Endothelial cell of umbilical vein (primary cell): ENCODE data around the gene INTU. TPM values are rescaled to one million over a fixed set of nuclear protein-coding genes. Genes with fewer than 3 reads are reported as not detected.

ENCODE experiments used
- BruUV-seq: library from RNA; stranded (reverse); fragments of 400-500 nt; replicated peaks from 2 replicates; lab custom pipeline; 2021; lab: Mats Ljungman, UMichigan
- CTCF ChIA-PET: fragments of 300-600, 350-600 bp; sonication (Branson Sonifier 250); formaldehyde crosslinking; loops from one replicate; lab custom pipeline; 2021; ENCODE audit warnings: antibody characterized with exemption, inconsistent platforms; lab: Charles Lee
- POLR2A ChIA-PET: fragments of 300-600, 350-600 bp; sonication (Branson Sonifier 250); formaldehyde crosslinking; loops from one replicate; lab custom pipeline; 2021; ENCODE audit warnings: antibody characterized with exemption, inconsistent platforms; lab: Charles Lee
- DNase-seq: peaks from one replicate; pipeline ENCODE4 v3.0.0-alpha.2; 2011; ENCODE audit warnings: low read depth, low spot score
- FAIRE-seq: peaks from 2 replicates; lab custom pipeline; 2011; peaks lifted over from hg19 to GRCh38; lab: Jason Lieb, UNC
- H2AFZ ChIP-seq: 2 replicates; pipeline ENCODE4 v1.6.0; 2012; ENCODE audit warnings: low read depth, low read length, control low read depth, inconsistent platforms
- H3K27ac ChIP-seq: 2 replicates; pipeline ENCODE4 v1.5.1; 2011; ENCODE audit warnings: low read depth, mild to moderate bottlenecking, control low read depth, low read length, moderate library complexity; ENCODE audit not compliant: insufficient read depth
- H3K27me3 ChIP-seq, 2 experiments: 2 replicates each; pipeline versions ENCODE4 v1.6.0 to v1.6.1; 2011; ENCODE audit warnings: low read length in 2 of 2, mixed read lengths in 1 of 2; ENCODE audit not compliant: control insufficient read depth in 2 of 2, insufficient read depth in 2 of 2
- H3K36me3 ChIP-seq, 2 experiments: 2 replicates in 1 of 2; 3 replicates in 1 of 2; pipeline ENCODE4 v1.5.1; 2011; ENCODE audit warnings: low read length in 2 of 2, mild to moderate bottlenecking in 1 of 2, moderate library complexity in 1 of 2; ENCODE audit not compliant: control insufficient read depth in 2 of 2, insufficient read depth in 2 of 2; ENCODE audit errors: extremely low read depth in 1 of 2
- H3K4me1 ChIP-seq: 3 replicates; pipeline ENCODE4 v1.5.1; 2011; ENCODE audit warnings: mild to moderate bottlenecking, low read length; ENCODE audit not compliant: control insufficient read depth, insufficient read depth; ENCODE audit errors: extremely low read depth
- H3K4me2 ChIP-seq: 2 replicates; pipeline ENCODE4 v1.6.1; 2011; ENCODE audit warnings: low read length, control low read depth, mixed read lengths; ENCODE audit not compliant: insufficient read depth
- H3K4me3 ChIP-seq, 3 experiments: fragments of 200-600 bp in 1 of 3; sonication (generic), shearing (Covaris generic) in 1 of 3; replicated peaks in 1 of 3; 2 replicates each; pipeline ENCODE4 v1.5.1; 2011 to 2016; ENCODE audit warnings: control low read depth in 3 of 3, low read length in 3 of 3, mild to moderate bottlenecking in 2 of 3, inconsistent platforms in 1 of 3, low read depth in 1 of 3, moderate library complexity in 1 of 3; ENCODE audit not compliant: insufficient read depth in 1 of 3
- H3K79me2 ChIP-seq: 2 replicates; pipeline ENCODE4 v1.6.0; 2012; ENCODE audit warnings: low read length, inconsistent platforms; ENCODE audit not compliant: control insufficient read depth, insufficient read depth
- H3K9ac ChIP-seq: replicated peaks from 2 replicates; pipeline ENCODE3; 2011; ENCODE audit warnings: low read length, control low read depth; ENCODE audit not compliant: insufficient read depth; ENCODE audit errors: extremely low read depth
- H3K9me1 ChIP-seq: replicated peaks from 3 replicates; pipeline ENCODE4 v1.6.0; 2011; ENCODE audit warnings: mild to moderate bottlenecking, low read length; ENCODE audit not compliant: control insufficient read depth, insufficient read depth; ENCODE audit errors: extremely low read depth
- H3K9me3 ChIP-seq: replicated peaks from 2 replicates; pipeline ENCODE4 v1.5.1; 2012; ENCODE audit warnings: low read length, inconsistent platforms; ENCODE audit not compliant: control insufficient read depth, insufficient read depth
- H4K20me1 ChIP-seq: replicated peaks from 2 replicates; pipeline ENCODE3; 2011; ENCODE audit warnings: mild to moderate bottlenecking, low read length; ENCODE audit not compliant: control insufficient read depth, insufficient read depth; ENCODE audit errors: extremely low read depth
- CTCF ChIP-seq, 2 donors: IDR thresholded peaks; 1 replicate in 1 of 2; 2 replicates in 1 of 2; pipeline ENCODE4 v1.5.1; 2011; ENCODE audit warnings: low read length in 2 of 2, mild to moderate bottlenecking in 2 of 2, moderate library complexity in 2 of 2, control low read depth in 1 of 2, inconsistent platforms in 1 of 2, low read depth in 1 of 2; ENCODE audit not compliant: insufficient read depth in 1 of 2; ENCODE audit errors: extremely low read depth in 1 of 2
- EZH2 ChIP-seq: IDR thresholded peaks from 2 replicates; pipeline ENCODE4 v1.6.1; 2012; ENCODE audit warnings: borderline replicate concordance, low read depth, mild to moderate bottlenecking, moderate library complexity, low read length, inconsistent platforms; ENCODE audit not compliant: severe bottlenecking
- FOS ChIP-seq: IDR thresholded peaks from 2 replicates; pipeline ENCODE4 v1.6.1; 2011; ENCODE audit warnings: mild to moderate bottlenecking, low read length, moderate library complexity, borderline replicate concordance; ENCODE audit not compliant: insufficient read depth
- GATA2 ChIP-seq: IDR thresholded peaks from 2 replicates; pipeline ENCODE4 v1.7.0; 2011; ENCODE audit warnings: low read depth, mild to moderate bottlenecking, moderate library complexity, mixed read lengths, low read length; ENCODE audit not compliant: insufficient read length, insufficient read depth
- JUN ChIP-seq: IDR thresholded peaks from 2 replicates; pipeline ENCODE4 v1.6.1; 2011; ENCODE audit warnings: borderline replicate concordance, low read depth; ENCODE audit not compliant: insufficient read length, insufficient read depth
- MAX ChIP-seq: IDR thresholded peaks from 2 replicates; pipeline ENCODE4 v1.6.1; 2011; ENCODE audit not compliant: insufficient read depth, insufficient read length
- MYC ChIP-seq: IDR thresholded peaks from one replicate; pipeline ENCODE4 v1.6.1; 2011; ENCODE audit warnings: mild to moderate bottlenecking, low read depth, low read length
- POLR2A ChIP-seq: IDR thresholded peaks from 2 replicates; pipeline ENCODE4 v1.6.1; 2012; ENCODE audit warnings: low read depth, mild to moderate bottlenecking, control low read depth, low read length
- POLR2AphosphoS5 ChIP-seq: IDR thresholded peaks from 2 replicates; pipeline ENCODE4 v1.6.1; 2012; ENCODE audit warnings: low read depth, mild to moderate bottlenecking, control low read depth, low read length, moderate library complexity; ENCODE audit not compliant: insufficient read depth
- dilution Hi-C: fragments of 300-500 bp; cut with MboI; formaldehyde crosslinking; loops from one replicate; pipeline ENCODE4 v1.15.0; 2019; ENCODE audit warnings: low sequenced_read_pairs; ENCODE audit not compliant: extremely low pct_ligation_motif_present
- intact Hi-C: fragments of 100-400 bp; cut with micrococcal nuclease; formaldehyde crosslinking; loops from one replicate; pipeline ENCODE4 v1.10.0; 2022
- polyA plus RNA-seq, 4 experiments: library from polyadenylated mRNA; depleted of rRNA in 3 of 4; stranded (reverse) in 3 of 4; unstranded in 1 of 4; fragments of >200 nt; gene quantifications; 2 replicates each; pipeline versions ENCODE4 v1.2.1 to v1.2.3, GENCODE V29; 2011 to 2012; ENCODE audit warnings: missing spikeins in 1 of 4
- total RNA-seq: library from RNA; stranded (reverse); gene quantifications from 2 replicates; pipeline ENCODE4 v1.2.3, GENCODE V29; 2021

The INTU gene
- total and polyA plus RNA-seq, 2 donors (not counting 3 experiments of a cell fraction or from before 2014, with no cell fraction given), result 1.4 to 5.4 TPM

- Histone ChIP-seq H4K20me1 (no peaks in the 10 kb centered on the region), H3K4me1 (no peaks in the 10 kb centered on the region), H3K9me3 (no peaks in the 10 kb centered on the region), H3K79me2 (no peaks in the 10 kb centered on the region), H3K27me3 (peaks cover 10 to 26% of the 10 kb centered on the region in 2 experiments), H3K9me1 (no peaks in the 10 kb centered on the region), H3K27ac (no peak overlapping the region), H3K4me2 (no peak overlapping the region), H2AFZ (peak overlapping the region; percentile 20), H3K4me3 (no peak overlapping the region), H3K36me3 (no peaks in the 10 kb centered on the region), H3K9ac (no peak overlapping the region)
- CTCF ChIA-PET, result interaction anchor here (0.8 to 8.6 kb wide), 7 partner anchors 27 to 446 kb away, joined by 3 to 414 read pairs (median 4); partner anchors contain the start of genes ABHD18, INTU and SLC25A31
- intact Hi-C loops, result loop anchor here (1.0 to 5.0 kb wide), 2 partner anchors 127 to 457 kb away; partner anchors contain the start of gene LARP1B
- BruUV-seq, result no TSS peak
- DNase-seq (peak; percentile 26), FAIRE-seq (peak; percentile 38)
- dilution Hi-C loops, result no loop called here
- TF ChIP-seq CTCF (IDR thresholded peaks at IDR 0.05; ENCODE audit: extremely low read depth in 1 of 2, insufficient read depth in 1 of 2, low read depth in 1 of 2, low read length in 2 of 2), result peak; percentile 10 to 15
- TF ChIP-seq POLR2A, result no peak
- no peak for TF ChIP-seq MYC
- POLR2A ChIA-PET, result interaction anchor here (1.0 kb wide), 1 partner anchor 127 kb away, joined by 3 read pairs; no protein-coding TSS in a partner anchor
Measured at GRCh38 chr4:127604949-127605709, 27.6 kb upstream of the INTU start.

- H3K36me3 ChIP-seq, result no peaks in the 10 kb centered on the region
- CTCF ChIA-PET, result interaction anchor here (1.0 to 8.6 kb wide), 6 partner anchors 102 to 613 kb away, joined by 3 to 414 read pairs (median 4); partner anchors contain the start of gene SLC25A31
- H3K27ac ChIP-seq, result no peak overlapping the region
- no TSS peak for BruUV-seq
- intact Hi-C loops, result loop anchor here (5.0 kb wide), 1 partner anchor 455 kb away; the partner anchor contains the start of gene LARP1B
- DNase-seq (no peak), FAIRE-seq (no peak)
- peaks cover 12 to 27% of the 10 kb centered on the region in 2 experiments for H3K27me3 ChIP-seq
- dilution Hi-C loops, result no loop called here
- no peaks in the 10 kb centered on the region for H4K20me1 ChIP-seq
- H3K79me2 ChIP-seq, result no peaks in the 10 kb centered on the region
- TF ChIP-seq JUN, result no peak
- TF ChIP-seq EZH2, result no peak
- TF ChIP-seq POLR2A, result no peak
- TF ChIP-seq MAX, result no peak
- no peak for TF ChIP-seq CTCF (IDR thresholded peaks at IDR 0.05; ENCODE audit: extremely low read depth in 1 of 2, insufficient read depth in 1 of 2, low read depth in 1 of 2, low read length in 2 of 2)
- no peak for TF ChIP-seq MYC
- no peak for TF ChIP-seq GATA2
- no peak for TF ChIP-seq POLR2AphosphoS5
- no peak for TF ChIP-seq FOS
- H3K9me1 ChIP-seq, result no peaks in the 10 kb centered on the region
- no peaks in the 10 kb centered on the region for H3K9me3 ChIP-seq
- no peak overlapping the region for H3K9ac ChIP-seq
- no peak overlapping the region for H2AFZ ChIP-seq
- no peak overlapping the region for H3K4me3 ChIP-seq
- no peaks in the 10 kb centered on the region for H3K4me1 ChIP-seq
- H3K4me2 ChIP-seq, result no peak overlapping the region
- POLR2A ChIA-PET, result no interaction called here
Measured at GRCh38 chr4:127606823-127607222, 25.9 kb upstream of the INTU start.
